Activated CD8-positive, alpha-beta T cell treated with anti-CD3 and anti-CD28 coated beads, Interleukin-2, amount 10 ng/mL, durations not matched to agents 7 days and 5 days (primary cell): ENCODE results near the gene CD86. TPM values are rescaled to one million over a fixed set of nuclear protein-coding genes. Genes with fewer than 3 reads are reported as not detected.
A peak's percentile ranks its signal among the peaks of the same experiment; 100 is the strongest.

Experiments
- ATAC-seq: fragments of 150-1000 bp; cut with Tn5 transposase; one replicate; pipeline ENCODE4 v1.10.0; 2021; ENCODE audit warnings: moderate library complexity
- CTCF ChIA-PET: fragments of 350-600 bp; sonication (Branson Sonifier 250); formaldehyde crosslinking; loops from one replicate; lab custom pipeline; 2021; ENCODE audit warnings: antibody characterized with exemption; lab: Charles Lee
- POLR2A ChIA-PET: fragments of 350-600 bp; sonication (Branson Sonifier 250); formaldehyde crosslinking; loops from one replicate; lab custom pipeline; 2021; ENCODE audit warnings: antibody characterized with exemption; lab: Charles Lee
- DNase-seq: peaks from one replicate; pipeline ENCODE4 v3.0.0-alpha.2; 2020
- H3K27ac Mint-ChIP-seq: one replicate; pipeline ENCODE4 v1.8.0; 2021; ENCODE audit warnings: mild to moderate bottlenecking, mixed read lengths
- H3K27me3 Mint-ChIP-seq: one replicate; pipeline ENCODE4 v1.8.0; 2021; ENCODE audit warnings: low read depth, mixed read lengths
- H3K36me3 Mint-ChIP-seq: one replicate; pipeline ENCODE4 v1.8.0; 2021; ENCODE audit warnings: low read depth, mixed read lengths
- H3K4me1 Mint-ChIP-seq: one replicate; pipeline ENCODE4 v1.8.0; 2021; ENCODE audit warnings: low read depth, mixed read lengths
- H3K4me3 Mint-ChIP-seq: one replicate; pipeline ENCODE4 v1.8.0; 2021; ENCODE audit warnings: mild to moderate bottlenecking, mixed read lengths
- H3K9me3 Mint-ChIP-seq: one replicate; pipeline ENCODE4 v1.8.0; 2022; ENCODE audit warnings: mixed read lengths; ENCODE audit not compliant: insufficient read depth
- total RNA-seq, 2 experiments: library from RNA; stranded (reverse); gene quantifications; one replicate each; pipeline ENCODE4 v1.2.3, GENCODE V29; 2021

The CD86 gene
- 1 to 10 TPM in 1 of 2 experiments, under 1 TPM in 1; 0.95 to 1.5 TPM for total RNA-seq

- H3K4me3 Mint-ChIP-seq = no peak within 1 kb of the TSS
- no peaks in the 10 kb centered on the region for H3K4me1 Mint-ChIP-seq
- no peaks in the 10 kb centered on the region for H3K9me3 Mint-ChIP-seq
- no peak for ATAC-seq
- CTCF ChIA-PET = interaction anchor here (1.0 kb wide), 1 partner anchor 65 kb away, joined by 4 read pairs; no protein-coding TSS in a partner anchor
- POLR2A ChIA-PET = no interaction called here
- no peak within 1 kb of the TSS for H3K27ac Mint-ChIP-seq
- no peaks in the 10 kb centered on the region for H3K36me3 Mint-ChIP-seq
- no peak for DNase-seq
- peaks cover 40% of the 10 kb centered on the region for H3K27me3 Mint-ChIP-seq
Observed at GRCh38 chr3:122055215-122055614, at the start of gene CD86. Gene CD86, plus strand, starts transcription at chr3:122055362. Its CDS starts 128 bp downstream, at chr3:122055490.

GRCh38 chr3:122006267-122006666 lies 48.9 kb upstream of the CD86 start:
- Mint-ChIP-seq H3K9me3 (no peaks in the 10 kb centered on the region), H3K27ac (no peak overlapping the region), H3K4me3 (no peak overlapping the region), H3K4me1 (no peaks in the 10 kb centered on the region), H3K27me3 (peaks cover 17% of the 10 kb centered on the region), H3K36me3 (no peaks in the 10 kb centered on the region)
- POLR2A ChIA-PET = no interaction called here
- CTCF ChIA-PET = interaction anchor here (2.1 kb wide), 1 partner anchor 11 kb away, joined by 7 read pairs; no protein-coding TSS in a partner anchor
- ATAC-seq (no peak), DNase-seq (no peak)

- peaks cover 19% of the 10 kb centered on the region for H3K27me3 Mint-ChIP-seq
- H3K27ac Mint-ChIP-seq = no peak overlapping the region
- H3K4me3 Mint-ChIP-seq = no peak overlapping the region
- ATAC-seq (no peak), DNase-seq (no peak)
- no peaks in the 10 kb centered on the region for H3K36me3 Mint-ChIP-seq
- no peaks in the 10 kb centered on the region for H3K4me1 Mint-ChIP-seq
- no peaks in the 10 kb centered on the region for H3K9me3 Mint-ChIP-seq
- ChIA-PET CTCF (interaction anchor here (1.1 kb wide), 1 partner anchor 13 kb away, joined by 4 read pairs; no protein-coding TSS in a partner anchor), POLR2A (no interaction called here)
Observed at GRCh38 chr3:122008166-122008565, 47.0 kb upstream of the CD86 start.

- Mint-ChIP-seq H3K9me3 (no peaks in the 10 kb centered on the region), H3K4me1 (no peaks in the 10 kb centered on the region), H3K36me3 (no peaks in the 10 kb centered on the region), H3K4me3 (no peak overlapping the region), H3K27me3 (peaks cover 18% of the 10 kb centered on the region), H3K27ac (no peak overlapping the region)
- POLR2A ChIA-PET = no interaction called here
- CTCF ChIA-PET = no interaction called here
- DNase-seq (no peak), ATAC-seq (no peak)
Observed at GRCh38 chr3:122010506-122010905, 44.7 kb upstream of the CD86 start.

- ATAC-seq (no peak), DNase-seq (no peak)
- Mint-ChIP-seq H3K36me3 (no peaks in the 10 kb centered on the region), H3K4me3 (no peak overlapping the region), H3K27me3 (peaks cover 21% of the 10 kb centered on the region), H3K27ac (no peak overlapping the region), H3K9me3 (no peaks in the 10 kb centered on the region), H3K4me1 (no peaks in the 10 kb centered on the region)
- CTCF ChIA-PET = interaction anchor here (1.0 kb wide), 1 partner anchor 11 kb away, joined by 3 read pairs; the partner anchor contains the start of gene ILDR1
- POLR2A ChIA-PET = no interaction called here
Observed at GRCh38 chr3:122011396-122011795, 43.8 kb upstream of the CD86 start.

GRCh38 chr3:122012821-122013220 lies 42.3 kb upstream of the CD86 start:
- ChIA-PET POLR2A (no interaction called here), CTCF (no interaction called here)
- H3K4me1 Mint-ChIP-seq = no peaks in the 10 kb centered on the region
- H3K4me3 Mint-ChIP-seq = no peak overlapping the region
- no peaks in the 10 kb centered on the region for H3K36me3 Mint-ChIP-seq
- DNase-seq (no peak), ATAC-seq (no peak)
- no peak overlapping the region for H3K27ac Mint-ChIP-seq
- H3K27me3 Mint-ChIP-seq = peaks cover 23% of the 10 kb centered on the region
- H3K9me3 Mint-ChIP-seq = no peaks in the 10 kb centered on the region

GRCh38 chr3:122013448-122013925 lies 41.7 kb upstream of the CD86 start:
- POLR2A ChIA-PET = no interaction called here
- CTCF ChIA-PET = no interaction called here
- H3K36me3 Mint-ChIP-seq = no peaks in the 10 kb centered on the region
- H3K4me1 Mint-ChIP-seq = no peaks in the 10 kb centered on the region
- H3K4me3 Mint-ChIP-seq = no peak overlapping the region
- no peak for DNase-seq
- no peak for ATAC-seq
- no peak overlapping the region for H3K27ac Mint-ChIP-seq
- H3K9me3 Mint-ChIP-seq = no peaks in the 10 kb centered on the region
- H3K27me3 Mint-ChIP-seq = peaks cover 28% of the 10 kb centered on the region

GRCh38 chr3:122014741-122015140 lies 40.4 kb upstream of the CD86 start:
- no peak for ATAC-seq
- Mint-ChIP-seq H3K36me3 (no peaks in the 10 kb centered on the region), H3K9me3 (no peaks in the 10 kb centered on the region), H3K4me3 (no peak overlapping the region), H3K4me1 (no peaks in the 10 kb centered on the region), H3K27me3 (peaks cover 37% of the 10 kb centered on the region), H3K27ac (no peak overlapping the region)
- no peak for DNase-seq
- CTCF ChIA-PET = no interaction called here
- POLR2A ChIA-PET = no interaction called here

GRCh38 chr3:122019493-122019892 lies 35.7 kb upstream of the CD86 start:
- peaks cover 3% of the 10 kb centered on the region for H3K4me1 Mint-ChIP-seq
- no peak for ATAC-seq
- H3K27ac Mint-ChIP-seq = no peak overlapping the region
- no peak overlapping the region for H3K4me3 Mint-ChIP-seq
- ChIA-PET CTCF (interaction anchor here (1.4 kb wide), 1 partner anchor 82 kb away, joined by 3 read pairs; no protein-coding TSS in a partner anchor), POLR2A (no interaction called here)
- no peak for DNase-seq
- peaks cover 47% of the 10 kb centered on the region for H3K27me3 Mint-ChIP-seq
- H3K36me3 Mint-ChIP-seq = no peaks in the 10 kb centered on the region
- H3K9me3 Mint-ChIP-seq = no peaks in the 10 kb centered on the region

- CTCF ChIA-PET = interaction anchor here (1.2 kb wide), 1 partner anchor 10 kb away, joined by 4 read pairs; no protein-coding TSS in a partner anchor
- peaks cover 3% of the 10 kb centered on the region for H3K4me1 Mint-ChIP-seq
- no peak for DNase-seq
- no peak overlapping the region for H3K27ac Mint-ChIP-seq
- no peak overlapping the region for H3K4me3 Mint-ChIP-seq
- POLR2A ChIA-PET = interaction anchor here (0.7 kb wide), 1 partner anchor 39 kb away, joined by 3 read pairs; no protein-coding TSS in a partner anchor
- H3K9me3 Mint-ChIP-seq = no peaks in the 10 kb centered on the region
- no peak for ATAC-seq
- H3K36me3 Mint-ChIP-seq = no peaks in the 10 kb centered on the region
- peaks cover 39% of the 10 kb centered on the region for H3K27me3 Mint-ChIP-seq
Observed at GRCh38 chr3:122021037-122021436, 34.1 kb upstream of the CD86 start.

GRCh38 chr3:122021811-122022401 lies 33.3 kb upstream of the CD86 start, which contains the start of gene ILDR1:
Gene ILDR1, minus strand, starts transcription at chr3:122022247. Its CDS starts 170 bp downstream, at chr3:122022077.
- peaks cover 3% of the 10 kb centered on the region for H3K4me1 Mint-ChIP-seq
- POLR2A ChIA-PET = interaction anchor here (0.7 kb wide), 1 partner anchor 40 kb away, joined by 3 read pairs; no protein-coding TSS in a partner anchor

GRCh38 chr3:122023335-122023910 lies 31.7 kb upstream of the CD86 start:
- H3K36me3 Mint-ChIP-seq = no peaks in the 10 kb centered on the region
- no peak for DNase-seq
- H3K4me3 Mint-ChIP-seq = no peak overlapping the region
- H3K27ac Mint-ChIP-seq = no peak overlapping the region
- CTCF ChIA-PET = no interaction called here
- ATAC-seq = no peak
- H3K27me3 Mint-ChIP-seq = peaks cover 33% of the 10 kb centered on the region
- POLR2A ChIA-PET = no interaction called here
- peaks cover 3% of the 10 kb centered on the region for H3K4me1 Mint-ChIP-seq
- H3K9me3 Mint-ChIP-seq = no peaks in the 10 kb centered on the region

More at GRCh38 chr3:122021811-122022401, 33.3 kb upstream of the CD86 start, which contains the start of gene ILDR1:
- Mint-ChIP-seq H3K4me3 (peak within 1 kb of the TSS; percentile 58), H3K27me3 (peaks cover 39% of the 10 kb centered on the region), H3K36me3 (no peaks in the 10 kb centered on the region), H3K9me3 (no peaks in the 10 kb centered on the region), H3K27ac (no peak within 1 kb of the TSS)
- CTCF ChIA-PET = interaction anchor here (1.0 kb wide), 1 partner anchor 10 kb away, joined by 3 read pairs; no protein-coding TSS in a partner anchor
- peak; percentile 33 for DNase-seq
- peak; percentile 82 for ATAC-seq
